Breast epithelium (tissue), 4 donors: ENCODE measurements around the gene ATP2B3. TPM values are rescaled to one million over a fixed set of nuclear protein-coding genes. Genes with fewer than 3 reads are reported as not detected.

ENCODE experiments used
- DNase-seq, 2 donors: peaks; one replicate each; pipeline ENCODE4 v3.0.0-alpha.2; 2019; ENCODE audit warnings: low spot score in 2 of 2
- H3K27ac ChIP-seq, 2 donors: fragments of 200-600 bp; sonication (generic) in 1 of 2; one replicate each; pipeline ENCODE4 v1.5.1; 2016 to 2019; ENCODE audit warnings: mild to moderate bottlenecking in 1 of 2
- H3K27me3 ChIP-seq, 2 donors: fragments of 200-600 bp; sonication (generic) in 1 of 2; one replicate each; pipeline versions ENCODE4 v1.5.1 to v1.6.0; 2017 to 2019; ENCODE audit warnings: control low read depth in 1 of 2, mild to moderate bottlenecking in 1 of 2
- H3K36me3 ChIP-seq: fragments of 200-600 bp; one replicate; pipeline ENCODE4 v1.5.1; 2019
- H3K4me1 ChIP-seq, 2 donors: fragments of 200-600 bp; sonication (generic); one replicate each; pipeline ENCODE4 v1.5.1; 2016 to 2019; ENCODE audit warnings: control low read depth in 1 of 2
- H3K4me3 ChIP-seq, 3 donors: fragments of 200-600 bp; sonication (generic); 1 replicate in 2 of 3; 2 replicates in 1 of 3; pipeline ENCODE4 v1.5.1; 2016 to 2019; ENCODE audit warnings: mild to moderate bottlenecking in 3 of 3, moderate library complexity in 2 of 3
- H3K9me3 ChIP-seq, 2 donors: fragments of 200-600 bp; sonication (generic) in 1 of 2; one replicate each; pipeline ENCODE4 v1.5.1; 2016 to 2019; ENCODE audit warnings: control low read depth in 1 of 2
- CTCF ChIP-seq, 3 donors: fragments of 450-650 bp; IDR thresholded peaks; one replicate each; pipeline ENCODE4 v1.5.1; 2016 to 2017; ENCODE audit warnings: antibody characterized with exemption in 3 of 3, mild to moderate bottlenecking in 3 of 3, moderate library complexity in 3 of 3
- POLR2A ChIP-seq: fragments of 450-650 bp; IDR thresholded peaks from one replicate; pipeline ENCODE4 v1.6.1; 2016; ENCODE audit warnings: antibody characterized with exemption, mild to moderate bottlenecking, moderate library complexity
- POLR2AphosphoS5 ChIP-seq, 3 donors: sonication (generic); formaldehyde crosslinking; IDR thresholded peaks; one replicate each; pipeline ENCODE4 v1.6.1; 2017; ENCODE audit warnings: antibody characterized with exemption in 3 of 3
- intact Hi-C: fragments of 100-400 bp; cut with DNase I; formaldehyde crosslinking; loops from one replicate; pipeline ENCODE4 v1.15.1; 2023; ENCODE audit warnings: low total_unique reads
- total RNA-seq, 3 donors: library from RNA; depleted of rRNA; stranded (reverse); fragments of >200 nt; gene quantifications; one replicate each; pipeline ENCODE4 v1.1.0, GENCODE V29; 2016

ATP2B3 gene
- total RNA-seq, 3 donors from 2014 or later: not detected

DNA sequence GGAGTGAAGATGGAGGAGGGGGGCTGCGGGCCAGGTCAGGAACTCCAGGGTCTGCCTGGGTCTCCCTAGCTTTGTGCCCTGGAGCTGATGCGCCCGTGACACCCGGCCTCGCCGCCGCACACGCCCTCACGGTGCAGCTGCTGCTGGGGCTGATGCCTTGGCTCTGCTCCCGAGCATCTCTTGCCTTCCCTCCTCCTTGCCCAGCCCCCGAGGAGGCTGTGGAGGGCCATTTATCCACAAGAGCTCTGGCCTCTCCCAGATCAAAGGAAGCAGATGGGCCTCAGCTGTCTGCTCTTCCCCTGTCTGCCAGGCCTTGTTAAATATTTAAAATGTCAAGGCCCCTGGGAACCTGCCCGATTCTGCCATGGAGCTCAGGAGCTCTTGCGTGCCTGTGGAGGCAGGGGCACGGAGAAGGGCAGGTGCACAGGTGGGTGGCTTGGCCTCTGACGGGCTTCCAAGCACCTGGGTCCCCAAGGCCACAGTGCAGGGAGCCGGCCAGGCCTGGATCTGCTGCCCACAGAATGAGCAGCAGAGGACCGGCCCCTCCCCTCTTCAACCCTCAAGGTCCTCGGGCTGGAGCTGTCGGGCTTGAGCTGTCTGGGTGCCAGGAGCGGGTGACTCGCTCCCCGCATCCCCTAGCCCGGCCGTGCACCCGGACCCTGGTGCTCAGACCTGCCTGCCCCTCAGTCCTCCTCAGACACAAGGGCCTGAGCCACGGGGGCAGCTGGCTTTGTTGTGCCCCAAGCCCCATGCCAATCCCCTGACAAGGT, 20.3 kb downstream of the ATP2B3 start:
- TF ChIP-seq POLR2A: no peak
- TF ChIP-seq CTCF (IDR thresholded peaks at IDR 0.05): no peak
- TF ChIP-seq POLR2AphosphoS5 (IDR thresholded peaks at IDR 0.05): no peak
- peaks cover 0 to 71% of the 10 kb centered on the region in 2 donors for H3K27me3 ChIP-seq
- no peak for DNase-seq
- H3K4me3 ChIP-seq: no peak overlapping the region
- no peaks in the 10 kb centered on the region for H3K36me3 ChIP-seq
- intact Hi-C loops: no loop called here
- no peaks in the 10 kb centered on the region for H3K9me3 ChIP-seq
- no peaks in the 10 kb centered on the region for H3K4me1 ChIP-seq
- H3K27ac ChIP-seq: no peak overlapping the region

DNA sequence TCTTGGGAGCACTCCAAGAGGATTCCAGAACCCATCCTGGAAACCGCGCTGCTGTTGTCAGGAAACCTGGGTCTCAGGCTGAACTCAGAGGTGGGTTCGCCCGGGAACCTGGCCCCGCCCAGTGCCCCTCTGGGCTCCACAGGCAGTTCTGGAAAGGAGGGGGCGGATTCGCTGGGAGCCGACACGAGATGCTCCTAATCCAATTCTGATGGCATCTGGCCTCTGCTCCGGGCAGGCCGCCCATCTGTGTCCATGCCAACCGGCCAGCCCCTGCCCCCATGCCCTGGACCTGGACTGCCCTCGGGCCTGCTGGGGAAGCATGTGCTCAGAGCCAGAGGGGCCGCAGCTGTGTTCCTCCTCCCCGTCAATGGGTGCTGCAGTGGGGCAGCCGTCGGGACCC, 21.0 kb downstream of the ATP2B3 start:
- Histone ChIP-seq H3K4me1 (no peaks in the 10 kb centered on the region), H3K9me3 (no peaks in the 10 kb centered on the region), H3K27ac (no peak overlapping the region), H3K27me3 (peaks cover 0 to 77% of the 10 kb centered on the region in 2 donors), H3K4me3 (no peak overlapping the region), H3K36me3 (no peaks in the 10 kb centered on the region)
- no peak for DNase-seq
- intact Hi-C loops: no loop called here
- TF ChIP-seq POLR2AphosphoS5 (IDR thresholded peaks at IDR 0.05): no peak

DNA sequence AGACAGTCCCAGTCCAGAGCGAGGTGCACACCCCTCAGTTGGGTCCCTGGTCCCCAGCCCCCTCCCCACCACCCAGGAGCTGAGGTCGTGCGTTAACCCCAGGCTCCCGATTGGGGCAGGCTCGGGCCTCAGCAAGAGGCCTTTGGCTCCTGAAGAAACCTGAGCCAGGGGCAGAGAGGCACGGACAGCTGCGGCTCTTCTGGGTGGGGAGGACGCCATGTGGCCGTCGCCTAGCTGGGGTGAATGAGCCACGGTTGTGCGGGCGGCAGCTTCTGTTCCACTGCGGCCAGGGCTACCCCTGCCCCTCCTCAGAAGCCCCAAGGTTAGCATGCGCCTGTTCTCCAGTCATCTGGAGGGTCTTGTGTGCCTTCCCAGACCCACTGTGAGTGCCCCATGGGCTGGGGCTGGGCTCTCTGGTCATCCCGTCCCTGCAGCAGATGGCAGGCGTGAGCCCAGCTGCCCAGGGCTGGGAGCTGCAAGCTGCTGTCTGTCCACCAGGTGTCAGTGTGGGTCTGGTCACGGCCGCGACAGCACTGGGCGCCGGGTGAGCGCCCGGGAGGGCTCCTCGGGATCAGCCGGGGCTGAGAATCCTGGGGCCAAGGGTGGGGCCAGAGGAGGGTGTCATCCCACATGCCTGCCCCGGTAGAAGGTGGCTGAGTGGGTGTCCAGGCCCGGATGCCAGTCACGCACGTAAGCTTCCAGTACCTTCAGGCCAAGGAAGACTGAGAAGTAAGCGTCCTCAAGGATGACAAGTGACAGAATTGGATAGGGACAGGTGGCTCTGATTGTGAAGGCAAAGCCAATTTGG, 21.9 kb downstream of the ATP2B3 start:
- no peaks in the 10 kb centered on the region for H3K9me3 ChIP-seq
- peaks cover 0 to 77% of the 10 kb centered on the region in 2 donors for H3K27me3 ChIP-seq
- no peaks in the 10 kb centered on the region for H3K4me1 ChIP-seq
- H3K4me3 ChIP-seq: no peak overlapping the region
- no peak overlapping the region for H3K27ac ChIP-seq
- peak in 1 of 2 donors; percentile 56 for DNase-seq
- no peak for TF ChIP-seq POLR2AphosphoS5 (IDR thresholded peaks at IDR 0.05)
- no peak for TF ChIP-seq POLR2A
- TF ChIP-seq CTCF (IDR thresholded peaks at IDR 0.05): peak; percentile 40 to 65 (median 60)
- no peaks in the 10 kb centered on the region for H3K36me3 ChIP-seq
- intact Hi-C loops: no loop called here

- TF ChIP-seq POLR2A (no peak), CTCF (IDR thresholded peaks at IDR 0.05) (no peak)
- H3K36me3 ChIP-seq: no peaks in the 10 kb centered on the region
- intact Hi-C loops: no loop called here
- H3K27ac ChIP-seq: no peak overlapping the region
- H3K27me3 ChIP-seq: peaks cover 0 to 81% of the 10 kb centered on the region in 2 donors
- no peaks in the 10 kb centered on the region for H3K4me1 ChIP-seq
- DNase-seq: no peak
- no peak overlapping the region for H3K4me3 ChIP-seq
- no peaks in the 10 kb centered on the region for H3K9me3 ChIP-seq
Observed at GRCh38 chrX:153539979-153540358, 22.5 kb downstream of the ATP2B3 start.

DNA sequence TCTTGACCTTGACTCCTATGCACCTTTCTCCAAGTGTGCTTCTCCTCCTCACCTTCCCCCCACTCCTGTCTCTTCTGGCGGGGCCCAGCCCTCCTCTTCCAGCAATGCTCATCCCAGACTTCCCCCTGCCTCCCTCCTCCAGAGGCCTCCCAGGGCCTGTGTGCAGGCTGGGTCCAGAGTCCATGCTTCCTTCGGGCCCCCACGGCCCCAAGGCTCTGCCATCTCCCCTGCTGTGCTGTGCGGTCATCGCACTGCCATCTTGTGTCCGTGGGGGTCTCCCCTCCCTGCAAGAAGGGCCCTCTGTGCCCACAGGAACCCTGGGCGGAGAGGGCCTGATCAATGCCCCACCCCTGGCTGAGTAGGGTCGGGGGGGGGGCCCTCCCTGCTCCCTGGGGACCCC, 27.3 kb downstream of the ATP2B3 start:
- H3K9me3 ChIP-seq: peaks cover 0 to under 1% of the 10 kb centered on the region in 2 donors
- TF ChIP-seq CTCF (IDR thresholded peaks at IDR 0.05): no peak
- no peak for TF ChIP-seq POLR2AphosphoS5 (IDR thresholded peaks at IDR 0.05)
- TF ChIP-seq POLR2A: no peak
- no peak overlapping the region for H3K4me3 ChIP-seq
- H3K4me1 ChIP-seq: no peaks in the 10 kb centered on the region
- H3K27me3 ChIP-seq: peaks cover 0 to 79% of the 10 kb centered on the region in 2 donors
- H3K27ac ChIP-seq: no peak overlapping the region
- DNase-seq: no peak
- intact Hi-C loops: no loop called here
- no peaks in the 10 kb centered on the region for H3K36me3 ChIP-seq
